H1 (cell line): ENCODE data around the gene ACOT11.

Source experiments
- ATF2 ChIP-seq: IDR thresholded peaks from 2 replicates; pipeline ENCODE4 v1.6.1; 2012; ENCODE audit warnings: low read length, inconsistent platforms
- CTCF ChIP-seq, 3 experiments: IDR thresholded peaks; 1 replicate in 2 of 3; 2 replicates in 1 of 3; pipeline versions ENCODE4 v1.5.1 to v1.6.1; 2011; ENCODE audit warnings: low read length in 3 of 3, mild to moderate bottlenecking in 3 of 3, inconsistent platforms in 2 of 3, low read depth in 1 of 3, moderate library complexity in 1 of 3; ENCODE audit not compliant: insufficient read depth in 1 of 3; ENCODE audit errors: control extremely low read depth in 1 of 3
- EP300 ChIP-seq, 2 experiments: IDR thresholded peaks; 1 replicate in 1 of 2; 2 replicates in 1 of 2; pipeline ENCODE4 v1.6.1; 2011 to 2012; ENCODE audit warnings: low read depth in 2 of 2, low read length in 2 of 2, mild to moderate bottlenecking in 2 of 2, borderline replicate concordance in 1 of 2, inconsistent platforms in 1 of 2, moderate library complexity in 1 of 2
- GTF2F1 ChIP-seq: IDR thresholded peaks from 2 replicates; pipeline ENCODE4 v1.6.1; 2012; ENCODE audit warnings: low read depth, low read length, improper control_type of control experiment, borderline replicate concordance
- JUND ChIP-seq: IDR thresholded peaks from 2 replicates; pipeline ENCODE4 v1.6.1; 2011; ENCODE audit warnings: mild to moderate bottlenecking, improper control_type of control experiment, low read length
- MAX ChIP-seq: IDR thresholded peaks from 2 replicates; pipeline ENCODE4 v1.6.1; 2012; ENCODE audit warnings: inconsistent platforms
- POLR2A ChIP-seq, 2 experiments: IDR thresholded peaks; 1 replicate in 1 of 2; 2 replicates in 1 of 2; pipeline ENCODE4 v1.6.1; 2011; ENCODE audit warnings: low read depth in 2 of 2, low read length in 2 of 2, mild to moderate bottlenecking in 2 of 2; ENCODE audit errors: control extremely low read depth in 1 of 2
- RFX5 ChIP-seq: IDR thresholded peaks from 2 replicates; pipeline ENCODE4 v1.6.1; 2011; ENCODE audit warnings: low read depth, low read length, improper control_type of control experiment, borderline replicate concordance
- SUZ12 ChIP-seq: fragments of 200-600 bp; sonication (generic); IDR thresholded peaks from 2 replicates; pipeline ENCODE4 v1.6.1; 2012; ENCODE audit warnings: mild to moderate bottlenecking, inconsistent platforms, low read length, moderate library complexity, mixed read lengths
- YY1 ChIP-seq: IDR thresholded peaks from 2 replicates; pipeline ENCODE4 v1.6.1; 2011; ENCODE audit warnings: low read depth, mild to moderate bottlenecking, low read length
- TF ChIP-seq, protein P1 (sequence below): fragments of 300-600 bp; sonication (generic); IDR thresholded peaks from 2 replicates; pipeline ENCODE4 v1.7.1; 2012; ENCODE audit warnings: low read length, moderate library complexity, mild to moderate bottlenecking, inconsistent platforms; ENCODE audit not compliant: insufficient replicate concordance

DNA sequence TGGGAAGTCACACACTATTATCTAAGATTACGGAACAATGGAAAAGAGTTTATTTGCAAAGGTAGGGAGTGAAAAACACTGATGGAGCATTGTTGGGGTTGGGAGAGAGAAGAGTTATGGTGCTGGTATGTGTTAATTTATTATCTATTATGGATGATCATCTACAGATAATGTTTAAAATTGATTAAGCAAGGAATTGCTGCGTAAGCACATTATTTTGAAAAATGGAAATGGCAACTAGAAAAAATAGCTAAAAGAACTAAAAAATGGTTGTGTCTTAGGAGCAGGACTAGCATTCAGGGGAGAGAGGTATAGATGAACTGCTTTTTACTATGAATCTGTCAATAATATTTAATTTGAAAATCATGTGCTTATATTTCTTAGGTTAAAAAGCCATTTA, 16.0 kb upstream of the ACOT11 start:
- TF ChIP-seq GTF2F1 (no peak), CTCF (IDR thresholded peaks at IDR 0.05; ENCODE audit: control extremely low read depth in 1 of 3, insufficient read depth in 1 of 3, low read depth in 1 of 3, low read length in 3 of 3) (no peak), SUZ12 (no peak), YY1 (no peak), POLR2A (IDR thresholded peaks at IDR 0.05; ENCODE audit: control extremely low read depth in 1 of 2, low read depth in 2 of 2, low read length in 2 of 2) (no peak), RFX5 (no peak), JUND (no peak), ATF2 (no peak), EP300 (IDR thresholded peaks at IDR 0.05; ENCODE audit: borderline replicate concordance in 1 of 2, low read depth in 2 of 2, low read length in 2 of 2) (no peak), MAX (no peak)
- TF ChIP-seq, protein P1, sequence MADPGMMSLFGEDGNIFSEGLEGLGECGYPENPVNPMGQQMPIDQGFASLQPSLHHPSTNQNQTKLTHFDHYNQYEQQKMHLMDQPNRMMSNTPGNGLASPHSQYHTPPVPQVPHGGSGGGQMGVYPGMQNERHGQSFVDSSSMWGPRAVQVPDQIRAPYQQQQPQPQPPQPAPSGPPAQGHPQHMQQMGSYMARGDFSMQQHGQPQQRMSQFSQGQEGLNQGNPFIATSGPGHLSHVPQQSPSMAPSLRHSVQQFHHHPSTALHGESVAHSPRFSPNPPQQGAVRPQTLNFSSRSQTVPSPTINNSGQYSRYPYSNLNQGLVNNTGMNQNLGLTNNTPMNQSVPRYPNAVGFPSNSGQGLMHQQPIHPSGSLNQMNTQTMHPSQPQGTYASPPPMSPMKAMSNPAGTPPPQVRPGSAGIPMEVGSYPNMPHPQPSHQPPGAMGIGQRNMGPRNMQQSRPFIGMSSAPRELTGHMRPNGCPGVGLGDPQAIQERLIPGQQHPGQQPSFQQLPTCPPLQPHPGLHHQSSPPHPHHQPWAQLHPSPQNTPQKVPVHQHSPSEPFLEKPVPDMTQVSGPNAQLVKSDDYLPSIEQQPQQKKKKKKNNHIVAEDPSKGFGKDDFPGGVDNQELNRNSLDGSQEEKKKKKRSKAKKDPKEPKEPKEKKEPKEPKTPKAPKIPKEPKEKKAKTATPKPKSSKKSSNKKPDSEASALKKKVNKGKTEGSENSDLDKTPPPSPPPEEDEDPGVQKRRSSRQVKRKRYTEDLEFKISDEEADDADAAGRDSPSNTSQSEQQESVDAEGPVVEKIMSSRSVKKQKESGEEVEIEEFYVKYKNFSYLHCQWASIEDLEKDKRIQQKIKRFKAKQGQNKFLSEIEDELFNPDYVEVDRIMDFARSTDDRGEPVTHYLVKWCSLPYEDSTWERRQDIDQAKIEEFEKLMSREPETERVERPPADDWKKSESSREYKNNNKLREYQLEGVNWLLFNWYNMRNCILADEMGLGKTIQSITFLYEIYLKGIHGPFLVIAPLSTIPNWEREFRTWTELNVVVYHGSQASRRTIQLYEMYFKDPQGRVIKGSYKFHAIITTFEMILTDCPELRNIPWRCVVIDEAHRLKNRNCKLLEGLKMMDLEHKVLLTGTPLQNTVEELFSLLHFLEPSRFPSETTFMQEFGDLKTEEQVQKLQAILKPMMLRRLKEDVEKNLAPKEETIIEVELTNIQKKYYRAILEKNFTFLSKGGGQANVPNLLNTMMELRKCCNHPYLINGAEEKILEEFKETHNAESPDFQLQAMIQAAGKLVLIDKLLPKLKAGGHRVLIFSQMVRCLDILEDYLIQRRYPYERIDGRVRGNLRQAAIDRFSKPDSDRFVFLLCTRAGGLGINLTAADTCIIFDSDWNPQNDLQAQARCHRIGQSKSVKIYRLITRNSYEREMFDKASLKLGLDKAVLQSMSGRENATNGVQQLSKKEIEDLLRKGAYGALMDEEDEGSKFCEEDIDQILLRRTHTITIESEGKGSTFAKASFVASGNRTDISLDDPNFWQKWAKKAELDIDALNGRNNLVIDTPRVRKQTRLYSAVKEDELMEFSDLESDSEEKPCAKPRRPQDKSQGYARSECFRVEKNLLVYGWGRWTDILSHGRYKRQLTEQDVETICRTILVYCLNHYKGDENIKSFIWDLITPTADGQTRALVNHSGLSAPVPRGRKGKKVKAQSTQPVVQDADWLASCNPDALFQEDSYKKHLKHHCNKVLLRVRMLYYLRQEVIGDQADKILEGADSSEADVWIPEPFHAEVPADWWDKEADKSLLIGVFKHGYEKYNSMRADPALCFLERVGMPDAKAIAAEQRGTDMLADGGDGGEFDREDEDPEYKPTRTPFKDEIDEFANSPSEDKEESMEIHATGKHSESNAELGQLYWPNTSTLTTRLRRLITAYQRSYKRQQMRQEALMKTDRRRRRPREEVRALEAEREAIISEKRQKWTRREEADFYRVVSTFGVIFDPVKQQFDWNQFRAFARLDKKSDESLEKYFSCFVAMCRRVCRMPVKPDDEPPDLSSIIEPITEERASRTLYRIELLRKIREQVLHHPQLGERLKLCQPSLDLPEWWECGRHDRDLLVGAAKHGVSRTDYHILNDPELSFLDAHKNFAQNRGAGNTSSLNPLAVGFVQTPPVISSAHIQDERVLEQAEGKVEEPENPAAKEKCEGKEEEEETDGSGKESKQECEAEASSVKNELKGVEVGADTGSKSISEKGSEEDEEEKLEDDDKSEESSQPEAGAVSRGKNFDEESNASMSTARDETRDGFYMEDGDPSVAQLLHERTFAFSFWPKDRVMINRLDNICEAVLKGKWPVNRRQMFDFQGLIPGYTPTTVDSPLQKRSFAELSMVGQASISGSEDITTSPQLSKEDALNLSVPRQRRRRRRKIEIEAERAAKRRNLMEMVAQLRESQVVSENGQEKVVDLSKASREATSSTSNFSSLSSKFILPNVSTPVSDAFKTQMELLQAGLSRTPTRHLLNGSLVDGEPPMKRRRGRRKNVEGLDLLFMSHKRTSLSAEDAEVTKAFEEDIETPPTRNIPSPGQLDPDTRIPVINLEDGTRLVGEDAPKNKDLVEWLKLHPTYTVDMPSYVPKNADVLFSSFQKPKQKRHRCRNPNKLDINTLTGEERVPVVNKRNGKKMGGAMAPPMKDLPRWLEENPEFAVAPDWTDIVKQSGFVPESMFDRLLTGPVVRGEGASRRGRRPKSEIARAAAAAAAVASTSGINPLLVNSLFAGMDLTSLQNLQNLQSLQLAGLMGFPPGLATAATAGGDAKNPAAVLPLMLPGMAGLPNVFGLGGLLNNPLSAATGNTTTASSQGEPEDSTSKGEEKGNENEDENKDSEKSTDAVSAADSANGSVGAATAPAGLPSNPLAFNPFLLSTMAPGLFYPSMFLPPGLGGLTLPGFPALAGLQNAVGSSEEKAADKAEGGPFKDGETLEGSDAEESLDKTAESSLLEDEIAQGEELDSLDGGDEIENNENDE, result no peak
